Neural progenitor cell (in vitro differentiated cells): ENCODE results near the gene RUSF1. TPM values are rescaled to one million over a fixed set of nuclear protein-coding genes. Genes with fewer than 3 reads are reported as not detected.
A peak's percentile ranks its signal among the peaks of the same experiment; 100 is the strongest.

Experiments
- DNase-seq: peaks from one replicate; pipeline ENCODE4 v3.0.0-alpha.2; 2016; ENCODE audit warnings: low spot score
- H2AFZ ChIP-seq: fragments of 200-600 bp; sonication (generic); replicated peaks from 2 replicates; pipeline ENCODE4 v1.6.1; 2016; ENCODE audit warnings: antibody characterized with exemption
- H3F3A ChIP-seq: fragments of 200-600 bp; sonication (generic); 2 replicates; pipeline ENCODE4 v1.6.1; 2016; ENCODE audit warnings: antibody characterized with exemption, low read depth
- H3K27ac ChIP-seq: fragments of 200-600 bp; sonication (generic); 2 replicates; pipeline ENCODE4 v1.5.1; 2016; ENCODE audit warnings: mild to moderate bottlenecking
- H3K27me3 ChIP-seq: fragments of 200-600 bp; sonication (generic); 2 replicates; pipeline ENCODE4 v1.6.1; 2016; ENCODE audit warnings: mild to moderate bottlenecking, moderate library complexity
- H3K36me3 ChIP-seq: fragments of 200-600 bp; sonication (generic); 2 replicates; pipeline ENCODE4 v1.5.1; 2016
- H3K4me1 ChIP-seq: fragments of 200-600 bp; sonication (generic); 2 replicates; pipeline ENCODE4 v1.6.1; 2016; ENCODE audit warnings: mixed run types
- H3K4me2 ChIP-seq: fragments of 200-600 bp; sonication (generic); 2 replicates; pipeline ENCODE4 v1.6.1; 2016
- H3K4me3 ChIP-seq: fragments of 200-600 bp; sonication (generic); 2 replicates; pipeline ENCODE4 v1.5.1; 2016
- H3K79me2 ChIP-seq: fragments of 200-600 bp; sonication (generic); 2 replicates; pipeline ENCODE4 v1.6.1; 2016; ENCODE audit warnings: low read depth
- H3K9ac ChIP-seq: fragments of 200-600 bp; sonication (generic); 2 replicates; pipeline ENCODE4 v1.6.1; 2016
- H3K9me3 ChIP-seq: fragments of 200-600 bp; sonication (generic); 2 replicates; pipeline ENCODE4 v1.5.1; 2016; ENCODE audit warnings: low read depth
- H4K20me1 ChIP-seq: fragments of 200-600 bp; sonication (generic); 2 replicates; pipeline ENCODE4 v1.6.1; 2016; ENCODE audit warnings: low read depth
- H3K27ac Mint-ChIP-seq: 3 replicates; pipeline ENCODE4 v1.8.0; 2021; ENCODE audit warnings: mixed read lengths
- H3K27me3 Mint-ChIP-seq: 2 replicates; pipeline ENCODE4 v1.8.0; 2022; ENCODE audit warnings: low read depth, mild to moderate bottlenecking, inconsistent platforms, moderate library complexity, mixed read lengths; ENCODE audit not compliant: insufficient read depth
- H3K36me3 Mint-ChIP-seq: 3 replicates; pipeline ENCODE4 v1.8.0; 2021; ENCODE audit warnings: mixed read lengths
- H3K4me1 Mint-ChIP-seq: 3 replicates; pipeline ENCODE4 v1.8.0; 2021; ENCODE audit warnings: mixed read lengths
- H3K4me3 Mint-ChIP-seq: 3 replicates; pipeline ENCODE4 v1.8.0; 2021; ENCODE audit warnings: mild to moderate bottlenecking, moderate library complexity, mixed read lengths
- H3K9me3 Mint-ChIP-seq: 3 replicates; pipeline ENCODE4 v1.8.0; 2020; ENCODE audit warnings: mixed read lengths
- EZH2 ChIP-seq: fragments of 200-600 bp; sonication (generic); IDR thresholded peaks from 2 replicates; pipeline ENCODE4 v1.6.1; 2017; ENCODE audit warnings: antibody characterized with exemption, mild to moderate bottlenecking, moderate library complexity
- EZH2phosphoT487 ChIP-seq: fragments of 200-600 bp; sonication (generic); IDR thresholded peaks from 2 replicates; pipeline ENCODE4 v1.6.1; 2017; ENCODE audit warnings: antibody characterized with exemption
- total RNA-seq: library from RNA; depleted of rRNA; stranded (reverse); fragments of >200 nt; gene quantifications from 2 replicates; pipeline ENCODE4 v1.2.3, GENCODE V29; 2015; ENCODE audit warnings: low replicate concordance
- TF ChIP-seq, protein P1 (sequence below): fragments of 200-600 bp; sonication (generic); IDR thresholded peaks from 2 replicates; pipeline ENCODE4 v1.5.1; 2017; ENCODE audit warnings: antibody characterized with exemption, mild to moderate bottlenecking

RUSF1 gene
- total RNA-seq, 1 donor from 2014 or later, result 11.5 TPM

DNA sequence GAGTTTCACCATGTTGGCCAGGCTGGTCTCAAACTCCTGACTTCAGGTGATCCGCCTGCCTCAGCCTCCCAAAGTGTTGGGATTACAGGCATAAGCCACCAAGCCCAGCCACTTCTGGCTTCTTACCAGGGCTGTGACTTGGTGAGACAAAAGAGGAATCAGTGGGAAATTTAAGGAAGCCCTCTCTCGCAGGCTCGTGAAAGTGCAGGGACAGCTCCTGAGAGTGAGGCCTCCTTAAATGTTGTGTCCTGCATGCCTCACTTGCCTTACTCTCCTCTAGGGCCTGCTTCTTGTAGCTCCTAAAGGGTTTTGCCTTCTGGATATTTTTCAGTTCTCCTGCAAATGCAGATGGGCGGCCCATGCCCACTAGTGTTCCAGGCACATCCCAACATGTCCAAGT, 24.7 kb upstream of the RUSF1 start:
- peak; percentile 9 for DNase-seq
- Histone ChIP-seq H3K4me3 (no peak overlapping the region), H3K36me3 (no peaks in the 10 kb centered on the region), H3K4me2 (no peak overlapping the region), H3F3A (peaks cover 3% of the 10 kb centered on the region), H4K20me1 (no peaks in the 10 kb centered on the region), H3K9ac (no peak overlapping the region), H3K79me2 (no peaks in the 10 kb centered on the region), H2AFZ (no peak overlapping the region), H3K9me3 (no peaks in the 10 kb centered on the region), H3K27ac (no peak overlapping the region), H3K4me1 (peaks cover 8% of the 10 kb centered on the region), H3K27me3 (peaks cover 62% of the 10 kb centered on the region)
- TF ChIP-seq EZH2phosphoT487 (no peak), EZH2 (no peak)
- TF ChIP-seq, protein P1, sequence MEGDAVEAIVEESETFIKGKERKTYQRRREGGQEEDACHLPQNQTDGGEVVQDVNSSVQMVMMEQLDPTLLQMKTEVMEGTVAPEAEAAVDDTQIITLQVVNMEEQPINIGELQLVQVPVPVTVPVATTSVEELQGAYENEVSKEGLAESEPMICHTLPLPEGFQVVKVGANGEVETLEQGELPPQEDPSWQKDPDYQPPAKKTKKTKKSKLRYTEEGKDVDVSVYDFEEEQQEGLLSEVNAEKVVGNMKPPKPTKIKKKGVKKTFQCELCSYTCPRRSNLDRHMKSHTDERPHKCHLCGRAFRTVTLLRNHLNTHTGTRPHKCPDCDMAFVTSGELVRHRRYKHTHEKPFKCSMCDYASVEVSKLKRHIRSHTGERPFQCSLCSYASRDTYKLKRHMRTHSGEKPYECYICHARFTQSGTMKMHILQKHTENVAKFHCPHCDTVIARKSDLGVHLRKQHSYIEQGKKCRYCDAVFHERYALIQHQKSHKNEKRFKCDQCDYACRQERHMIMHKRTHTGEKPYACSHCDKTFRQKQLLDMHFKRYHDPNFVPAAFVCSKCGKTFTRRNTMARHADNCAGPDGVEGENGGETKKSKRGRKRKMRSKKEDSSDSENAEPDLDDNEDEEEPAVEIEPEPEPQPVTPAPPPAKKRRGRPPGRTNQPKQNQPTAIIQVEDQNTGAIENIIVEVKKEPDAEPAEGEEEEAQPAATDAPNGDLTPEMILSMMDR, result no peak
- H3K4me1 Mint-ChIP-seq, result no peaks in the 10 kb centered on the region
- peaks cover 9% of the 10 kb centered on the region for H3K9me3 Mint-ChIP-seq
- no peak overlapping the region for H3K27ac Mint-ChIP-seq
- H3K4me3 Mint-ChIP-seq, result no peak overlapping the region
- peaks cover 21% of the 10 kb centered on the region for H3K27me3 Mint-ChIP-seq
- H3K36me3 Mint-ChIP-seq, result no peaks in the 10 kb centered on the region

DNA sequence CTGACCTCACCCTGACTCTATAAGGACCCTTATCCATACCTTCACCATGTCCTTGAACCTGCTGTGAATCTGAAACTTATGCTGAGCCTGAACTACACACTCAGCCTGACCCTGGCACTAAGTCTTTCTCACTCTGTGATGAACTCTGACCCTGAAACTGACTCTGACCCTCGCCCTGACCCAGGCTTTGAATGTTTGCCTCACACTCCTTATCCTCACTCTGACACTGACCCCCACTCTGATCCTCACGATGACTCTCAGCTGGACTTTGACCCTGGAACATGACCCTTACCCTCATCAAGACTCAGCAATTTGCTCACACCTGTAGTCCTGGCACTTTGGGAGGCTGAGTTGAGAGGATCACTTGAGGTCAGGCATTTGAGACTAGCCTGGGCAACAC, 23.9 kb upstream of the RUSF1 start:
- Histone ChIP-seq H3K9me3 (no peaks in the 10 kb centered on the region), H3K4me3 (no peak overlapping the region), H3K79me2 (no peaks in the 10 kb centered on the region), H3K27ac (no peak overlapping the region), H3K4me1 (peaks cover 8% of the 10 kb centered on the region), H3K4me2 (no peak overlapping the region), H3K27me3 (peaks cover 62% of the 10 kb centered on the region), H3F3A (peaks cover 3% of the 10 kb centered on the region), H2AFZ (no peak overlapping the region), H3K9ac (no peak overlapping the region), H4K20me1 (no peaks in the 10 kb centered on the region), H3K36me3 (no peaks in the 10 kb centered on the region)
- Mint-ChIP-seq H3K36me3 (no peaks in the 10 kb centered on the region), H3K27me3 (peaks cover 26% of the 10 kb centered on the region), H3K9me3 (peaks cover 7% of the 10 kb centered on the region), H3K4me3 (no peak overlapping the region), H3K27ac (no peak overlapping the region), H3K4me1 (no peaks in the 10 kb centered on the region)
- TF ChIP-seq EZH2 (no peak), EZH2phosphoT487 (no peak)
- TF ChIP-seq, protein P1, result no peak
- DNase-seq, result no peak

DNA sequence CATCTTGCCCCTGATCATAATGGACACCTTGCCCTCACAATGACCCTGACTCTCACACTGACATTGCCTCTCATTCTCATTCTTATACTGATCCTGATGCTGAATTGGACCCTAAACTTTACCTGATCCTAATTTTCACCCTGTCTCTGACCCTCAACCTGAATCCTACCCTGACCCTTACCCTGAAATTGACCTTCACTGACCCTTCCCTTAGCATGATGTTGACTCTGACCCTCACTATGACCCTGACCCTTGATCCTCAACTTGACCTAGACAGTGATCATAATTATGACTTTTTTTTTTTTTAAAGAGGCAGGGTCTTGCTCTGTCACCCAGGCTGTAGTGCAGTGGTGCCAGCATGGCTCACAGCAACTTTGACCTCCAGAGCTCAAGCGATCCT, 22.9 kb upstream of the RUSF1 start:
- no peak overlapping the region for H3K4me2 ChIP-seq
- Mint-ChIP-seq H3K4me1 (no peaks in the 10 kb centered on the region), H3K9me3 (peaks cover 7% of the 10 kb centered on the region), H3K4me3 (no peak overlapping the region), H3K27me3 (peaks cover 29% of the 10 kb centered on the region), H3K36me3 (no peaks in the 10 kb centered on the region), H3K27ac (no peak overlapping the region)
- peaks cover 8% of the 10 kb centered on the region for H3K4me1 ChIP-seq
- no peak overlapping the region for H3K27ac ChIP-seq
- H3K4me3 ChIP-seq, result no peak overlapping the region
- H3K79me2 ChIP-seq, result no peaks in the 10 kb centered on the region
- H3F3A ChIP-seq, result peaks cover 3% of the 10 kb centered on the region
- H4K20me1 ChIP-seq, result no peaks in the 10 kb centered on the region
- H2AFZ ChIP-seq, result no peak overlapping the region
- H3K27me3 ChIP-seq, result peaks cover 58% of the 10 kb centered on the region
- H3K36me3 ChIP-seq, result no peaks in the 10 kb centered on the region
- TF ChIP-seq EZH2 (no peak), EZH2phosphoT487 (no peak)
- TF ChIP-seq, protein P1, result no peak
- no peak for DNase-seq
- H3K9me3 ChIP-seq, result no peaks in the 10 kb centered on the region
- H3K9ac ChIP-seq, result no peak overlapping the region
